ENCODE data around the gene B3GNT4. TPM values are rescaled to one million over a fixed set of nuclear protein-coding genes. Genes with fewer than 3 reads are reported as not detected.
A peak's percentile ranks its signal among the peaks of the same experiment; 100 is the strongest.

Gene B3GNT4
- polyA plus RNA-seq, 1 experiment = 0.12 TPM

GRCh38 chr12:122182887-122183587 lies 20.5 kb upstream of the B3GNT4 start, which contains the start of gene LRRC43:
Gene LRRC43, plus strand, starts transcription at chr12:122183123. Its CDS starts 22 bp downstream, at chr12:122183145.
- no peaks in the 10 kb centered on the region for H3K27me3 ChIP-seq (ENCODE audit: control insufficient read depth, insufficient read depth, low read length)
- no peak for TF ChIP-seq CTCF (IDR thresholded peaks at IDR 0.05; ENCODE audit: low read depth, low read length)
- H3K9me3 ChIP-seq (ENCODE audit: control insufficient read depth, insufficient read depth, low read length) = peaks cover 4% of the 10 kb centered on the region
- POLR2A ChIA-PET = interaction anchor here (0.6 kb wide), 1 partner anchor 19 kb away, joined by 3 read pairs; no protein-coding TSS in a partner anchor
- no peak within 1 kb of the TSS for H3K27ac ChIP-seq (ENCODE audit: low read depth, low read length)
- CTCF ChIA-PET = interaction anchor here (0.9 to 1.4 kb wide), 2 partner anchors 11 to 40 kb away, joined by 3 to 4 read pairs; no protein-coding TSS in a partner anchor
- peak within 1 kb of the TSS; percentile 43 for H3K4me3 ChIP-seq (ENCODE audit: low read depth, low read length)
- no peak for DNase-seq (ENCODE audit: low read depth, low spot score)

- no peak for TF ChIP-seq CTCF (IDR thresholded peaks at IDR 0.05; ENCODE audit: low read depth, low read length)
- Histone ChIP-seq H3K27ac (ENCODE audit: low read depth, low read length) (no peak overlapping the region), H3K4me3 (ENCODE audit: low read depth, low read length) (no peak overlapping the region), H3K9me3 (ENCODE audit: control insufficient read depth, insufficient read depth, low read length) (peaks cover 4% of the 10 kb centered on the region), H3K27me3 (ENCODE audit: control insufficient read depth, insufficient read depth, low read length) (no peaks in the 10 kb centered on the region)
- CTCF ChIA-PET = interaction anchor here (0.9 kb wide), 1 partner anchor 10 kb away, joined by 3 read pairs; no protein-coding TSS in a partner anchor
- no peak for DNase-seq (ENCODE audit: low read depth, low spot score)
- POLR2A ChIA-PET = no interaction called here
Observed at GRCh38 chr12:122183588-122183940, 19.9 kb upstream of the B3GNT4 start.

GRCh38 chr12:122184517-122184916 lies 19.0 kb upstream of the B3GNT4 start:
- no peak for TF ChIP-seq CTCF (IDR thresholded peaks at IDR 0.05; ENCODE audit: low read depth, low read length)
- no peak overlapping the region for H3K27ac ChIP-seq (ENCODE audit: low read depth, low read length)
- no peaks in the 10 kb centered on the region for H3K27me3 ChIP-seq (ENCODE audit: control insufficient read depth, insufficient read depth, low read length)
- POLR2A ChIA-PET = no interaction called here
- H3K9me3 ChIP-seq (ENCODE audit: control insufficient read depth, insufficient read depth, low read length) = peaks cover 4% of the 10 kb centered on the region
- H3K4me3 ChIP-seq (ENCODE audit: low read depth, low read length) = no peak overlapping the region
- DNase-seq (ENCODE audit: low read depth, low spot score) = no peak
- CTCF ChIA-PET = no interaction called here

- Histone ChIP-seq H3K27ac (ENCODE audit: low read depth, low read length) (no peak overlapping the region), H3K4me3 (ENCODE audit: low read depth, low read length) (no peak overlapping the region), H3K9me3 (ENCODE audit: control insufficient read depth, insufficient read depth, low read length) (peaks cover 4% of the 10 kb centered on the region), H3K27me3 (ENCODE audit: control insufficient read depth, insufficient read depth, low read length) (no peaks in the 10 kb centered on the region)
- POLR2A ChIA-PET = no interaction called here
- CTCF ChIA-PET = no interaction called here
- no peak for TF ChIP-seq CTCF (IDR thresholded peaks at IDR 0.05; ENCODE audit: low read depth, low read length)
- DNase-seq (ENCODE audit: low read depth, low spot score) = no peak
Observed at GRCh38 chr12:122185079-122185478, 18.4 kb upstream of the B3GNT4 start.

- H3K27me3 ChIP-seq (ENCODE audit: control insufficient read depth, insufficient read depth, low read length) = no peaks in the 10 kb centered on the region
- no peak for TF ChIP-seq CTCF (IDR thresholded peaks at IDR 0.05; ENCODE audit: low read depth, low read length)
- no peak overlapping the region for H3K27ac ChIP-seq (ENCODE audit: low read depth, low read length)
- no peak for DNase-seq (ENCODE audit: low read depth, low spot score)
- POLR2A ChIA-PET = no interaction called here
- CTCF ChIA-PET = no interaction called here
- H3K9me3 ChIP-seq (ENCODE audit: control insufficient read depth, insufficient read depth, low read length) = peaks cover 4% of the 10 kb centered on the region
- H3K4me3 ChIP-seq (ENCODE audit: low read depth, low read length) = no peak overlapping the region
Observed at GRCh38 chr12:122185494-122186082, 17.9 kb upstream of the B3GNT4 start.

Measured in AG04450 (cell line).